Loucy (cell line): Measurements from ENCODE around the gene MIF4GD.

Experiments used
- H2AFZ ChIP-seq: fragments of 200-600 bp; sonication (generic); 2 replicates; pipeline ENCODE4 v1.6.0; 2016; ENCODE audit warnings: antibody characterized with exemption, mild to moderate bottlenecking, low read length, moderate library complexity
- H3F3A ChIP-seq: fragments of 200-600 bp; 2 replicates; pipeline ENCODE4 v1.6.0; 2016; ENCODE audit warnings: antibody characterized with exemption, low read depth, mild to moderate bottlenecking
- H3K27me3 ChIP-seq: fragments of 200-600 bp; sonication (generic); 2 replicates; pipeline ENCODE4 v1.6.1; 2014; ENCODE audit warnings: low read length, mild to moderate bottlenecking; ENCODE audit not compliant: insufficient read depth, poor library complexity, severe bottlenecking
- H3K36me3 ChIP-seq: fragments of 200-600 bp; sonication (generic); 2 replicates; pipeline ENCODE4 v1.6.1; 2016; ENCODE audit warnings: low read length; ENCODE audit not compliant: insufficient read depth
- H3K4me1 ChIP-seq: fragments of 200-600 bp; sonication (generic); 2 replicates; pipeline ENCODE4 v1.5.1; 2014; ENCODE audit warnings: low read length, mild to moderate bottlenecking; ENCODE audit not compliant: insufficient read depth, poor library complexity, severe bottlenecking
- H3K4me2 ChIP-seq: fragments of 200-600 bp; sonication (generic); 2 replicates; pipeline ENCODE4 v1.6.0; 2014; ENCODE audit warnings: antibody characterized with exemption, low read length, low read depth, mild to moderate bottlenecking; ENCODE audit not compliant: poor library complexity, severe bottlenecking
- H3K4me3 ChIP-seq: fragments of 200-600 bp; sonication (generic); 2 replicates; pipeline ENCODE4 v1.5.1; 2014; ENCODE audit warnings: low read length, mild to moderate bottlenecking, mixed read lengths; ENCODE audit not compliant: poor library complexity, severe bottlenecking
- H3K79me2 ChIP-seq: fragments of 200-600 bp; sonication (generic); 2 replicates; pipeline ENCODE4 v1.6.1; 2014; ENCODE audit warnings: low read length; ENCODE audit not compliant: insufficient read depth
- H3K9ac ChIP-seq: fragments of 200-600 bp; sonication (generic); 2 replicates; pipeline ENCODE4 v1.6.0; 2014; ENCODE audit warnings: mild to moderate bottlenecking, low read depth, low read length, moderate library complexity; ENCODE audit not compliant: poor library complexity, severe bottlenecking
- H3K9me2 ChIP-seq: fragments of 200-600 bp; sonication (generic); replicated peaks from 2 replicates; pipeline ENCODE4 v1.6.1; 2016; ENCODE audit warnings: low read depth, low read length, mixed read lengths
- H3K9me3 ChIP-seq: fragments of 200-600 bp; sonication (generic); 2 replicates; pipeline ENCODE4 v1.6.1; 2014; ENCODE audit warnings: mild to moderate bottlenecking, antibody characterized with exemption, low read length, low read depth; ENCODE audit not compliant: insufficient read depth
- H4K20me1 ChIP-seq: fragments of 200-600 bp; sonication (generic); 2 replicates; pipeline ENCODE4 v1.6.0; 2014; ENCODE audit warnings: antibody characterized with exemption, low read length, mild to moderate bottlenecking; ENCODE audit not compliant: insufficient read depth, poor library complexity, severe bottlenecking
- CTCF ChIP-seq: fragments of 200-600 bp; sonication (generic); conservative IDR thresholded peaks from 2 replicates; pipeline ENCODE4 v1.5.1; 2014; ENCODE audit warnings: mild to moderate bottlenecking, antibody characterized with exemption, low read length
- EZH2phosphoT487 ChIP-seq: fragments of 200-600 bp; IDR thresholded peaks from 2 replicates; pipeline ENCODE4 v1.6.1; 2018; ENCODE audit warnings: antibody characterized with exemption, mild to moderate bottlenecking, moderate library complexity, borderline replicate concordance

The MIF4GD gene

GRCh38 chr17:75239214-75239613 lies 31.8 kb downstream of the MIF4GD start:
- no peaks in the 10 kb centered on the region for H3K9me2 ChIP-seq
- H3F3A ChIP-seq = no peaks in the 10 kb centered on the region
- H3K9me3 ChIP-seq = no peaks in the 10 kb centered on the region
- no peak overlapping the region for H3K4me3 ChIP-seq
- no peaks in the 10 kb centered on the region for H3K4me1 ChIP-seq
- H3K4me2 ChIP-seq = no peak overlapping the region
- H3K27me3 ChIP-seq = no peaks in the 10 kb centered on the region
- no peaks in the 10 kb centered on the region for H3K79me2 ChIP-seq
- no peaks in the 10 kb centered on the region for H4K20me1 ChIP-seq
- no peak for TF ChIP-seq CTCF
- no peak for TF ChIP-seq EZH2phosphoT487
- H3K9ac ChIP-seq = no peak overlapping the region
- no peak overlapping the region for H2AFZ ChIP-seq
- H3K36me3 ChIP-seq = peaks cover 88% of the 10 kb centered on the region; the same call in 1 of the 2 replicates

- Histone ChIP-seq H3K9me2 (no peaks in the 10 kb centered on the region), H3K4me3 (no peak overlapping the region), H3K4me1 (no peaks in the 10 kb centered on the region), H3K36me3 (peaks cover 86% of the 10 kb centered on the region; the same call in 1 of the 2 replicates), H3K27me3 (no peaks in the 10 kb centered on the region), H4K20me1 (no peaks in the 10 kb centered on the region), H2AFZ (no peak overlapping the region), H3K79me2 (no peaks in the 10 kb centered on the region), H3F3A (no peaks in the 10 kb centered on the region), H3K4me2 (no peak overlapping the region), H3K9me3 (no peaks in the 10 kb centered on the region), H3K9ac (no peak overlapping the region)
- TF ChIP-seq EZH2phosphoT487 (no peak), CTCF (peak; percentile 87)
These were observed 32.3 kb downstream of the MIF4GD start for GRCh38 chr17:75238684-75239191.

GRCh38 chr17:75238020-75238580 lies 32.9 kb downstream of the MIF4GD start:
- H3K27me3 ChIP-seq = no peaks in the 10 kb centered on the region
- no peaks in the 10 kb centered on the region for H3F3A ChIP-seq
- H3K4me1 ChIP-seq = no peaks in the 10 kb centered on the region
- no peak overlapping the region for H3K9ac ChIP-seq
- no peaks in the 10 kb centered on the region for H3K9me2 ChIP-seq
- H3K4me2 ChIP-seq = no peak overlapping the region
- peaks cover 80% of the 10 kb centered on the region; the same call in 1 of the 2 replicates for H3K36me3 ChIP-seq
- H3K9me3 ChIP-seq = no peaks in the 10 kb centered on the region
- no peaks in the 10 kb centered on the region for H4K20me1 ChIP-seq
- TF ChIP-seq EZH2phosphoT487 = no peak
- no peak overlapping the region for H3K4me3 ChIP-seq
- no peak overlapping the region for H2AFZ ChIP-seq
- no peaks in the 10 kb centered on the region for H3K79me2 ChIP-seq
